ENCODE results near the gene DOK5.

The DOK5 gene

DNA sequence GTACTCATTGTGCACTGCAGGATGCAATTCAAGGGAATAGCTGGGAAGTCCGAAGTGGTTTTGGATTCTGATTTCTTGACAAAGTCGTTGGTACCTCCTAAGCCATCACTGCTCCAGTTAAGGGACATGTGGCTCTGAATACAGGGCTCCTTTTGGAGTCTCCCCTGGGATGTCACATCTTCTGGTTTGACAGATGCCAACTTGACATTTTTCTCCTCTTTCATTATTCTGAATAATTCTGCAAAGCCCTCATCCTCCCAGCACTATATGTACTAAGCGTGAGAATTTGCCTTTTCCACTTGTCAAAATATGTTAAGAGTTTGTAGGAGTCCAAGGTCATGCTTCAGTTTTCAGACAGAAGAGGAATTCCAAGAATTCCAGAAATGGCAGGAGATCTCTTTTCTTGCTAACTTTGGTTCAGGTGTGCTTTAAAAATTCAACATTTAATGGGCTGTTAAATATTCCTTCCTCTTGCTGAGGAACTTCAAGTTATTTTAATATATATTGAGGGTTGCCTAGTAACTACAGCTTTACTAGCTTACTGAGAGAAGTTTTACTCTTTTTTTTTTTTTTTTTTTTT, 38.7 kb downstream of the DOK5 start:
- DNase-seq (ENCODE audit: low read depth in 3 of 3): no peak

DNA sequence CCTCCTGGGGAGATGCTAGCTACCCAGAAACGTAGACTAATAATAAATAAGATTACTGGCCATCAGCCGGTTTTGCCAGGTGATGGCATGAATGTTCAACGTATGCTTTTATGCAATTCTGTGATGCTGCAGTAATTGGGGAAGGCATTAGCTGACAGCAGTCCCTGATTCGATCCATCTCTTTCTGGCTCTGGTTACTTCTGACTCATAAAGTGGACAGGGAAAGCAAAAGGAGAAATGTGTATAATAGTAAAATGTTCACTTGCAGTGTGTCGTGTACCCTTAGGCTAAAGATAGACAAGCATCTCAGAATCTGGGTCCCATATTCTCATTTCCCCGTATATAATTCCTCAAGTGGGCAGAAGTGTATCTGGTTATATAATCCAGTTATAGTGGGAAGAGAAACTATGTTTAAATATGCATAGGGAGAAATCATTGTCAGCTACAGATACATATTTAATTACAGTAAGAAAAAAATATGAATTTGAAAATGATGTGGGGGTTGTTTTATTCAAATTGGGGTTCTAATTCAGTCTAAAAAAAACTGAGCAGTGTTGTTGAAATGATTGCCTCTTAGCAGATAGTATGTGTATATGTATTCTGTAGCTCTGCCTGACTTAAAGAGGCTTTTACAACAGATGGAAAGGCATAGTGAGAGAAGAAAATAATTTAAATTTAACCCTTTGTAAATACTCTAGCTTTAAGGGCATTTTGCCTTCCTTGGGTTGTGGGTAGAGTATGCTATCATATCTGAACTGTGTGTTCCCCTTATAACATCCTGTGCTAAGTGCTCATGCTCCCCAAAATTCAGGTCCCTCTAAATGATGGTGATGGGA, 40.6 kb downstream of the DOK5 start:
- DNase-seq (ENCODE audit: low read depth in 3 of 3): no peak

DNA sequence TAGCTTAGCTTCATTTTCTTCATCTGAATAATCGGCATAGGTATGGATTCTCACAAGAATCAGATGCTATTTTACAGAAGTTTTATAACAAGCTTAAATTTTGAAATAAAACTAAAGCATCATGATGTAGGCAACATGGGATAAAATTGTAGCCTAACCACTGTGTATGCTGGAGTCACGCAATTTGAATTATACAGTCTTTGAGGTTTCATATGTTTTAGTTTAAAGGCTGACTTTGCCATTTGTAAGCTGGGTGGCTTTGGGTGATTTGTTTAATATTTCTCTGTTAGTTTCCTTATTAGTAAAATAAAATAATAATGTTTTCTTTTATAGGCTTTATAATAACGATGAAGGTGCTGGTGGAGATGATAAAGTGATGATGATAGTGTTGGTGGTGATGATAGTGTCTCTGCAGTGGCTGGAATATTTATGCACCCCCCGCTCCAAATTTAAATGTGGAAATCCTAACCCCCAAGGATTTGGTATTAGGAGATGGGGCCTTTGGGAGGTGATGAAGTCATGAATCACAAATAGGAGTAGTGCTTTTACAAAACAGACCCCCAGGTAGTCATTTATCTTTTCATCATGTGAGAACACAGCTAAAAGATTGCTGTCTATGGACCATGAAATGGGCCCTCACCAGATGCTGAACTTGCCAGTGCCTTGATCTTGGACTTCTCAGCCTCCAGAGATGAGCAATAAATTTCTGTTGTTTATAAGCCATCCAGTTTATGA, 42.0 kb downstream of the DOK5 start:
- no peak for DNase-seq (ENCODE audit: low read depth in 3 of 3)

DNA sequence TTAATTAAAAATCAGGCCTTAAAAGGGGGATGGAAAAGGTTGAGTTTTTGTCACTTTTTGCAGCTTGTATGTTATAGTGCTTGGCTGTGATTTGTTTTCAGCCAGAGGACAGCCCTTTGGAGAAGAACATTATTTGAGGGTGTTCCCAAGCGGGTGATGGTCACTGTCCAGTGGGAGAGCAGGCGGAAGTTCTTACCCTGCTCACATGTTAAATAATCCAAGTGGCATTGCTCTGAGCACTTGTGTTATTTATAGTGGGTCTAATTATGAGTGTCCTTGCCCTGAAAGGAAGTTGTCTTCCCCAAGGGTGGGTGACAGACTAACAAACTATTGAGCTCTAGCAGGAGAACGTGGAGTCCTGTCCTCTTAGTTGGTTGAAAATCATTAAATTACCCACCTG, 49.5 kb downstream of the DOK5 start:
- no peak for DNase-seq (ENCODE audit: low read depth in 3 of 3)

DNA sequence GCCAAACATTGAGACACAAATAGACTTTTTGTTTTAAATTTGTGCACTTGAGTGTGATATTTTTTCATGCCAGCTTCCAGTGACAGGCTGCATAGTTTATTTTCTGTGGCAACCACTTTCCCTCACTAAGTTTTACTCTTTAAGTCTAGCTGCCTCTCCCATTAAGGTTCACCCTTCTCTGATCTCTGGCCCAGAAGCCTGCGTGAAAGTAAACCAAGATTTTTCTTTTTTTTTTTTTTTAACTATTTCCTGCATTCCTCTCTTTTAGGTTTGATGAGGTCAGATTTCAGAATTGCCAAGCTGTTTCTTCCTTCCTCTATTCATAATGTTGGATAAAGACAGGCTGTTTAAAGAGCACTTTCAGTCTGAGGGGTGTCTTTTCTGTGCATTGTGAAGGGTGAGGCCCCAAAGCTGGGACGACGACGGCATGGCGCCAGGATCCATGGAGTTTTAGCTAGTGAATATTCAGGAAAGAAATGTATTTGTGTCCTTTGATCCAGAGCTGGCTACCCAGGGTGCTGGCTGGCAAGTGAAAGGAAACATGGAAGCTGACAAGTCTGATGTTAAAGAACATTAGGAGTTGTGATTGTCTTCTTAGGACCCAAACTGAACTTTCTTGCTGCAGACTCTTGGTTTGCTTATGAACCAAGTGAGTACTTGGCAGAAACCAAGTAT, 50.7 kb downstream of the DOK5 start:
- no peak for DNase-seq (ENCODE audit: low read depth in 3 of 3)

DNA sequence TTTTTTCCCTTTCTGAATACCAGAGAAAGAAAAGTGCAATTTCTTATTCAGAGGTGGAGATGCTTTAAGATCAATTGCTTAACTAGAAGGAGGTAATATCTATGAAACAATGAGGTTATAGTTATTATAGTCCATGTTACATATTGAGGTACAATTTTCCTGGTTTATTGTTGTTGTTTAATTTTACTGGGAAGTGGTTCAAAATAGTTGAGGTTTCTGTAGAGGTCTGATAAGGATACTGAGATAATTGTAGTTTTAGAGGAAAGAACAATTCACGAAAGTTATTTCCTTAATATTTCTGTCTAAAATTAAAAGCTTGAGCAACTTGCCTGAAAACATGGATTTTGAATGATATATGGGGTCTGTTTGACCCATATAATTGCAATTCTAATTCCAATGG, 51.4 kb downstream of the DOK5 start:
- no peak for DNase-seq (ENCODE audit: low read depth in 3 of 3)

DNA sequence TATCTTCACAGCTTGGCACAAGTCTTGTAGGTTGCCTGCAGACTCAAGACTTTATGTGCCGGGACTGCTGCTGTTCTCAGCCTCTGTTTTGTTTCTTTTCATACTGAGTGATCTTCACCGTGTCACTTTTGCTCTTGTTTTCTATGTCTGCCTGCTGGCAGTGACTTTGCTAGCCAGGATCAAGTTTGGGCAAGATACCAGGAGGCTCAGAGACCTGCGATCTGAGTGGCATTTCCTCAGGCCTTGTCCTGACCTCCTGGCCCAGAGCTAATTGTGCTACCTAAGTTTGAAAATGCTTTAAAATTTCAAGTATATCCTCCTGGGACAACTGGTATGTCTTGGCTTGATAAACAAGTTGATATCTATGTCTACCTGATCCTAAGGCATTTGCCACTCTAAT, 57.2 kb downstream of the DOK5 start:
- no peak for DNase-seq (ENCODE audit: low read depth in 3 of 3)

DNA sequence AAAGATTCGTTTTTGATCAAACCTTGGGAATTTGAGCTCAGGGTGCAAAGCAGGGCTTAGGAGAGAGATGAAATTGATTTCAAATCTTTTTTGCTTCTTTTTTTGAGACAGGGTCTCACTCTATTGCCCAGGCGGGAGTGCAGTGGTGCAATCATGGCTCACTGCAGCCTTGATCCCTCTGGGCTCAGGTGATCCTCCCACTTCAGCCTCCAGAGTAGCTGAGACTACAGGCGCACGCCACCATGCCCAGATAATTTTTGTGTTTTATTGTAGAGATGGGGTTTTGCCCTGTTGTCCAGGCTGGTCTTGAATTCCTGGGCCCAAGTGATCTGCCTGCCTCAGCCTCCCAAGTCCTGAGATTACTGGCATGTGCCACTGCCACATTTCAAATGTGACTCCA, 58.7 kb downstream of the DOK5 start:
- DNase-seq (ENCODE audit: low read depth in 3 of 3): no peak

DNA sequence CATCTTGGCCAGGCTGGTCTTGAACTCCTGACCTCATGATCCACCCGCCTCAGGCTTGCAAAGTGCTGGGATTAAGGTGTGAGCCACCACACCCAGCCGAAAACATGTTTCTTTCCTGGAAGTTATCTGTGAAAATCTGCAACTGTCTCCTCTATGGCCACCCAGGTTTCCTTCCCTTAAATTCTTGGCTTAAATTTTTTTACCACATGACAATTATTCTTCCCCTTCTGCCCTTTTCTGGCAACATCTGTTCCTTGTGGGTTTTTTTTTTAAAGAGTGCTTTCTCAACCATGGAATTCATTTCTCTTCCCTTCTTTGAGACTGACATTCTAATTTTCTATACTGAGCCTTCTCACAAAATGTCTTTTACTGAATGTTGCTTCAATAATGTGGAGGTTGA, 59.6 kb downstream of the DOK5 start:
- no peak for DNase-seq (ENCODE audit: low read depth in 3 of 3)

DNA sequence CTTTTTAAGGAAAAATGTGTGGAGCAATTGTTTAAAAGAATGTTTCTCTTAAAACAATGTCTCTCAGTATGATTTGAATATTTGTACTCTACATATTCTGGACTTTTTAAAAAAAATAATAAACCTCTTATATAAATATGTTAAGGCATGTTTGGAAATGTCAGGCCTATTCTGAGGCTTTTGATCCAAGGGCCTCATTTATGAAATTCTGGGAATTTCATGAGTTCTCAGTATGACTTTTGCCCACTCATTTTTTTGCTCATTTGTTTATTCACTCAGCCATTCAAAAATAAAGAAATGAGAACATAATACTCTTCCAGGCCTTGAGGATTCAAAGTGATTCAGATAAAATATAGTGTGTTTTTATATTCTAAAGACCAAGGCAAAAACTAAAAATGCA, 60.4 kb downstream of the DOK5 start:
- DNase-seq (ENCODE audit: low read depth in 3 of 3): no peak

DNA sequence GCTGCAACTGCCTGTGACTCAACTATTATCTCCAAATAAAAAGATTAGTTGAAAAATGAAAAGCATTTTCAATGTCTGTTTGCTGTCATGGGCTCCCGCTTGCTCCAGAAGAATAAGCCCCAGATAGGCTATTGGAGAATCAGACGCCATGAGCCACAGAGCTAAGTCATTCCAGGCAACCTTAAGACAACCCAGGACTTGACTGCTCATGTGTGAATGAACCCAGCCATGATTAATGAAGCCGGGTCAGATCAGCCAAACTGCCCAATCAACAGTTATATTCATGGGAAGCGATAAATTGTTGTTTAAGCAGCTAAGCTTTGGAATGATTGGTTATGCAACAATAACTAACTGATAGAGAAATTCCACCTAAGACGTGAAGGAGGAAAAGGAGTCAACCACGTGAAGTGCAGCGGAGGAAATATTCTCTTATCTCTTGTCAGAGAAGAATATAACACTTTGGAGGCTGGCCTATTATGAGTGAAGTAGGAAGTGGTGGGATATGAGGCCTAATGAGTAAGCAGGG, 64.2 kb downstream of the DOK5 start:
- no peak for DNase-seq (ENCODE audit: low read depth in 3 of 3)

DNA sequence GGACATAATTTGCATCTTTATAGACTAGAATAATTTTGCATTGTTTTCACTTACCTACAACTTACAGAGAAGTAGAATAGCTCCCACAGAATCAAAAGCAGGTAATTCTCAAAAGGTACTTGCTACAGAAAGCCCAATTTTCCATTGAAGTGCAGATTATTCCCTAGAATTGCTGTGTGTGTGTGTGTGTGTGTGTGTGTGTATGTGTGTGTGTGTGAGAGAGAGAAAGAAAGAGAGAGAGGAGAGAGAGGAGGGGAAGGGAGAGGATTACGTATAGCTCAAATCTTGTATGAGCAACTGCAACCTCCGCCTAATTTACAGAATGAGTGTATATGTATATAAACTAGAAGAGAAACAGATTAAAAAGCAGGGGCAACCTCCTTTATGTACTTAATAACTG, 68.0 kb downstream of the DOK5 start:
- DNase-seq (ENCODE audit: low read depth in 3 of 3): no peak

DNA sequence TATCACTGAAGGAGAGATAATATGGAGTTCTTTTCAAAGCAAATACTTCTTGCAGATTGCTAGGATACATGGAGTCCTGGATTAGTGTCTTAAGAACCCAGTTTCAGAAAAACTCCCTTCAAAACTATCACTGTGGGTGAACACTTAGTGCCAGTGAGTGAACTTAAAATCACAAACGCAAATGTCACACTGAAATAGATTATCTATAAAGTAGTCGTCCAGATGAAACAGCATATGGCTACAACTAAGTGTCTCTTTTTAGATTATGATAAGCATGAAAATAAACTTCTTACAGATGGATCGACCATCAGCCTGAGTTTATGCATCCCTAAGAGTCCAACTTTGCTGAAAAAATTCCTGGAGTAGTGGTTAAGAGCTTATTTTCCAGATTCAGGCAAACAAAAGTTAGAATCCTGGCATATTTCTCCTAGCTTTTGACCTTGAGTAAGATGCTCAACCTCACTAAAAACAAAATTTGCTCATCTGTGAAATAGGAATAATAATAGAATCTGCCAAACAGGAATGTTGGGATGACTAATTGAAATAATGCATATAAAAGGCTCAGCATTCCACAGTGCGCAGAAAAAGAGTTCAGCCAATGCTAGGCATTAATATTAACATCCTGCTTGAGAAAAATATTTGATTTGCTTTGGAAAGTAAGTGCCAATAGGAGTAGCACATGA, 70.4 kb downstream of the DOK5 start:
- DNase-seq (ENCODE audit: low read depth in 3 of 3): no peak

DNA sequence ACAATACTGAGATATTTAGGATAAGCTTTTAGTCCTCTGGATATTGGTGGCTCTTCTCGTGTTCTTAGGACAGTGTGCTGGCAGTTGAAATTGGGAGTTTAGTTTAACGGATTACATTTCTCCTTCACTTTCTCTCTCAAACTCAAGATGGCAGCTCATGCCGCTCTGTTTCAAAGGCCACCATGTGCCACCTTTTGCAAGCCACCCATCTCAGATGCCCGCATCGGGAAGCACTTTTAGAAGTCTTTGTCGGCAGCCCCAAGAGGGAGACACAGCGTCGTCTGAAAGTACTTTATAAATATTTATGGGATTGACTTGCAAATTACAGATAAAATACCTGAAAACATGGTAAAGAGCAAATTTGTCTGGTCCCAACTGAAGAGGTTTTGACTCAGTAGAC, 73.5 kb downstream of the DOK5 start:
- no peak for DNase-seq (ENCODE audit: low read depth in 3 of 3)

DNA sequence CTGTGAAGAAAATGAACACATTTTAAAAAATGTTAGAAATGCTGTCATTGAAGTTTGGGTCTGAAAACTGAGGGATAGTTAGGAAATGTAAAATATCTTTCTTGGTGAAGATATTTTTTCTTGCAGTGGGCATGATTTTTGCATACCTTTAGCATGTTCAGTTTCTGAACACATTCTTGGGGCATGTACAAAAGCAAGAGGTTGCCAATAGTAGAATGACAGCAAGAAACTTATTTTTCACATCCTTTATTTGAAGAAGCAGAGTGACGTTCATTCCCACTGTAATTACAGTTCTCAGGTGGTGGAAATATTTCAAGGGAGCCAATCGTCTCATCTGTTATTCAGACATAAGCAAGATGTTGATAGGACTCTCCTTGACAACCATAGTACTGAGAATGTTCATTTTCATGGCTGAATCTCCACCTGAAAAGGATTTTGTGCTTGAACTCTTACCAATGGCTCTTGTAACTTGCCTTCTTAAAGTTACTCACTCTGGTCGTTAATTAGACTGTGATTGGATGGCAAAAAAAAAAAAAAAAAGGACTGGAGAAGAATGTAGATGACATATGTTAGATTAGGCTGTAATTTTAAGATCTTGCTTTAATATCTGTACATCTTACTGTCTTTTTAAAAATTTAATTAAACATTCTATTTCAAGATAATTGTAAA, 74.4 kb downstream of the DOK5 start:
- no peak for DNase-seq (ENCODE audit: low read depth in 3 of 3)

DNA sequence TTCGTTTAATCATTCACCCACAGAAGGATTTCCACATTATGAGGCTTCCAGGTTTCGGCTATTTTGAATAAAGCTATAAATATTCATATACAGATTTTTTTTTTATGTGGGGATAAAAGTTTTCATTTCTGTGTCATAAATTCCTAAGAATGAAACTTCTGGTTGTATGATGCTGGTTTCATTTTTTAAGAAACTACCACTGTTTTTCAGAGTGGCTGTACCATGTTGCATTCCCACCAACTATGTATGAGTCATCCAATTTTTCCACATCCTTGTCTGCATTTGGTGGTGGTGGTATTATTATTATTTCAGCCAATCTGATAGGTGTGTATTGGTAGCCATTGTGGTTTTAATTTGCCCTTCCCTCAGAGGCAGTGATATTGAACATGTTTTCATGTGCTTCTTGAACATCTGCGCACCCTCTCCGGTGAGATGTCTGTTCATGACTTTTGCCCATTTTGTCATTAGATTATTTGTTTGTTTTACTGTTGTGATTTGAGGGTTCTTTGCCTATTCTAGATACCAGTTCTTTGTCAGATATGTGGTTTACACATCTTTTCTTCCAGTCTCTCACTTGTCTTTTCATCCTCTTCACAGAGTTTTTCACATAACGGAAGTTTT, 75.5 kb downstream of the DOK5 start:
- no peak for DNase-seq (ENCODE audit: low read depth in 3 of 3)

DNA sequence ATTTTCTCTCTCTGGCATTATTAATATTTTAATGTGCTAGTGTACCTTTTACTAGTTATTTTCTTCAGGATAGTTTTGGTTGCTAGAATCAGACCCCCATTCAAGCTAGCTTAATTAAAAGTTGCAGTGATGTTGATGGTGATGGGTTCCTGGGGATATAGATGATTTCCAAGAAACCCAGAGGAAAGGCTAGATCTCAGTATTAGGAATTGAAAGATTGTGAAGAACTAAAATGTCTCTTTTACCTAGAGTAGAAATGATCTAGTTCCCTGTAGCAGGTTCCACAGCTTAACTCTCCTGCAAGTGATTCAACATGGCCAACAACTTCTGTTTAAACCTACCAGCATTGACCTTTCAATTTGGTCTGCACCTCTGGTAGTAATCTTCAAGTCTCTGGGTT, 78.6 kb downstream of the DOK5 start:
- no peak for DNase-seq (ENCODE audit: low read depth in 3 of 3)

DNA sequence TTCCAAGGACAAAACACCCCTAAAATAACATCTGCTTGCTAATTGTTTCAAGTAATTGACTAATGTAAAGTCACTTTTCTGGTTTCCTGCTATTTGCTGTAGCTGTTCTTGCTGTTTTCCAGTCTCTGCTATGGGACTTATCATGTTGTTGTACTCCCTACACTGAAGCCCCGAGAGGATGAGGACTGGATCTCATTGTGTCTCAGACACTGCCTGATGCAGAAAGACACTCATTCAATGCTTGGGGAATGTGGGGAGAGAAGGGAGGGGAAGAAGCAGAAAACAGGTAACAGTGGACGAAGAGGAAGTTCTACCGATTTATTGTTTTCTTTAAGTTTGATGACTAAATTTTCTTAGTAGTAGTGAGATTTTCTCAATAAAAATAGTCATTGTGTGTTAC, 79.8 kb downstream of the DOK5 start:
- no peak for DNase-seq (ENCODE audit: low read depth in 3 of 3)

DNA sequence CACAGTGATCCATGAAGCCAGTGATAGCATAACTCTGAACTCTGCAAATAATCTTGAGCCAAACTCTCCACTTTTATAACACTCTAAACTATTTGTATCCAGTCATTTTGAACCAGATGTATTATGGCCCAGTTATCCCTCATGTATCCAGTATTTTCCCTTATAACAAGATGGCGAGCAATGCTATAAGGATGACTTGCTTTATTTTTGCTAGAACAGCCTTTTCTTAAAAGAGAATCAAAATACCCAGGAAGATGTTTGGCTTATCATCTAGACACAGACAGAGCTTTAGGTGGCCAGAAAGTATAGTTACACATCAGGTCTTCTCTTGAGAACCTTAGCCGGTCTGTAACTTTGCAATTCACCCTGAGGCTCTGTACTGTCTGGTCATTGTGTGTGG, 81.0 kb downstream of the DOK5 start:
- no peak for DNase-seq (ENCODE audit: low read depth in 3 of 3)

DNA sequence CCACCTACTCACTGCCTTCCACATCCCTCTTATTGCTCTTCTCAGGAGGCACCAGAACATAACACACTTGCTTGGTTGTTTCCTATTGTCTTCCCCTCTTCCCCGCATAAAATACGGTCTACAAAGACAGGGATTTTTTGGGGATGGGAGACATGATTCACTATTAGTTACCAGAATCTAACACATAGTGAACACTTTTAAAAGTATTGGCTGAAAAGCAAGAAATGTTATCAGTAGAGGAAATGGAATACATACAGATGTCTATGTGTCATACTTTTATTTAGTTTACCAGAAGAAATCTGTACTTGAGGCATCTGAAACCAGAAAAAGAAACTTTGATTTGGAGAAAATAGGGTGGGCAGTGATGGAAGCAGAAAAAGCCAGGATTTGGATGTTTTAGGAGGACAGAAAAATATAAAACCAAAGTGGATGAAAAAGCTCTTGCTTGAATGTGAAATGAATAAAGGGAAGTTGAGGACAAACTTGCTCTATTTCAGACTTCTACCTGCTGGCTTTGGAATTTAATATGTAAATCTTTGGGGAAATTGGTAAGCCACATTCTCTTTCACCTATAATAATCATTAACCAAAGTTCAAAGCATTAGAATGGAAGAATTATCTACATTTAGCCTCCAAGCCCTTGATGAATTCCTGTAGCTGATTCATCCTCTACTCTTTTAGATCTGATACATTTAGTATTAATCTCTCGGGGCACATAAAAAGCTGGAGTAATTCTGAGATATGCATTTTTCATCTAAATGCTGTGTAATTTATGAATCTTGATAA, 82.6 kb downstream of the DOK5 start:
- DNase-seq (ENCODE audit: low read depth in 3 of 3): no peak
